IPS-NIHi7 (cell line): ENCODE measurements around the gene LYRM9.
"Not testable (repeated sequence)": the region's sequence is repeated elsewhere in the genome, so short reads cannot be mapped to it uniquely, and the experiment has no call there.

Experiments used
- DNase-seq: peaks from one replicate; pipeline ENCODE4 v3.0.0; 2012; ENCODE audit warnings: mixed read lengths; ENCODE audit errors: extremely low spot score

The LYRM9 gene

DNA sequence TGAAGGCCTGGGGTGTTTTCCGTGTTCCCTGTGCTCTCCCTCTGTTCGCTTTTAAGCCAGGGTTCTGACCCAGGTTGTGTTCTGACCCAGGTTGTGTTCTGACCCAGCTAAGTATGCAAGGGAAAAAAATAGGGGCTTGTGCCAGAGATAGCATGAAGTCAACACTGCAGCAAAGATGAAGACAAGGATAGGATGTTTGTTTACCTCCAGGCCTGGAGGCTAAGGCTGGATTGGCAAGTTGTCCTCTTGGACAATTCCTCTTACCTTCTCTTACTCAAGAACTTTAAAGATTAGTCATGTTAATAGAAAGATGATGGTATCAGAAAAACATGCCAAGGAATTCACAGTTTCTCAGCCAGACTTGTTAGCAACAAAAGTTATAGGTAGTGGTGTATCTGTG lies 19.4 kb downstream of the LYRM9 start:
- DNase-seq: no peak

- no peak for DNase-seq
Measured at GRCh38 chr17:27873211-27873610, 20.0 kb downstream of the LYRM9 start.

- DNase-seq: no peak
Measured at GRCh38 chr17:27872776-27873175, 20.4 kb downstream of the LYRM9 start.

DNA sequence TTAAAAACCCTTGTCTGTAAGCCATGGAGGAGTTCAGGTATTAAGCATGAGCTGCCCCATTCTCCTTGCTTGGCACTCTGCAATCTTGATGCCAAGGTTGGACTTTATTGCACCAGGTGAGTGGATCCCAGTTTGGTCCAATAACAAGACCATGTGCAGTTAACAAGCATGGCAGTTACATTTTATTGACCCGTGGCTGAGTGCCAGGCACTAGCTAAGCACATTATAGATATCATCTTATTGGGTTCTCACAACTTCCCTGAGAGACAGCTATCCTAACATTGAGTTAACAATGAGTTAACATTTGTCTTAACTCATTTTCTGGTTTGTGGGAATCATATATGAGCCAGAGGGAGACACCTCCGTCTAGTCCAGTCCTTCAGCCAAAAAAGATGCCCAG lies 21.8 kb downstream of the LYRM9 start:
- no peak for DNase-seq

- no peak for DNase-seq
Measured at GRCh38 chr17:27870345-27870744, 22.8 kb downstream of the LYRM9 start.

DNA sequence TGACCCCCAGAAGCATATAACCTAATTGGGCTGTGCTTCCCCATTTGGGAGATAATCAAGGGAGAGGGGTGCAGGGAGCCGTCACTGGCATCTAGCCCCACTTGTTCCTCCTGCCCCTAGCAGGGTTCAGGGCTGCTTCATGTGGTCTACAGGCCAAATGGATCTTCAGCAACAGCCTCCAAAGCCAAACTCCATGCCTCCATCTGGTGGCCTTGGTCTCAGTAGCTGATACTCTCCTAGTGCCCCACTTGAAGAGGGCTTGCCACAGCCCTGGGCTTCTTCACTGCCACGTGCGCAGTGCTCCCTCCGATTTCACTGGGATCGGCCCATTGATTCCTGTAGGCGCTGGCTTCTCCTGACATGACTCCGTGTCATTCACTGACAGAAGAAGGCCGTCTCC lies 24.6 kb downstream of the LYRM9 start:
- DNase-seq: no peak

GRCh38 chr17:27862840-27863239 lies 30.3 kb downstream of the LYRM9 start:
- DNase-seq: no peak

- no peak for DNase-seq
Measured at GRCh38 chr17:27862004-27862403, 31.2 kb downstream of the LYRM9 start.

DNA sequence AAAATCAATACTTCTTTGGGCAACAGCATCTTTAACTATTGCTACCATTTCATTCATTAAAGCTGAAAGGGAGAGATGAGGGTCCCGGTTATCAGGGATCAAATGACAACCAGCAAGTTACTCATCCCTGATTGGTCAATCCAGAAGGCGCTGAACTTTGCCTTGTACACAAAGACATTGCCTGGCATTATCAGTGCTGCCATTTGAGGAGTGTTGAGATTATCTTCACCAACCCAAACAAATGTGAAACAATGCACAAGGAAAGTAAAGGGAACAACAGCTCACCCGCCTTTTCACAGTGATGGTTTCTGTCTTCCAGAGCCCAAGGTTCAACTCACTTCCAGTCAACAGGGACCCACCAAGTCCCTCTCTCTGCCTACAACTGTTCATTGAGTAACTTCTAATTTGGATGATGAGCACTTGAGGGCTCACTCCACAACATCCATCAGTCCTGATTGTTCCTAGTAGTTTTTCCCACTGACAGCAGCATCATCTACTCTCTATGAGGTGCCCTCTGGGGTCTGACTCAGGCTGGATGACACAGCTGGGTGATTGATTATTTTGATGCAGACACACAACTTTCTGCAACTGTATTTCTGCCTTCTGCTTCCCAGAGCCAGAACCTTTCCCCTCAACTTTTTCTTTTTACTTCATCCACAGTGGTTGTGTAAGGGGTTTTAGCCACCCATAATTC lies 32.0 kb downstream of the LYRM9 start:
- no peak for DNase-seq

DNA sequence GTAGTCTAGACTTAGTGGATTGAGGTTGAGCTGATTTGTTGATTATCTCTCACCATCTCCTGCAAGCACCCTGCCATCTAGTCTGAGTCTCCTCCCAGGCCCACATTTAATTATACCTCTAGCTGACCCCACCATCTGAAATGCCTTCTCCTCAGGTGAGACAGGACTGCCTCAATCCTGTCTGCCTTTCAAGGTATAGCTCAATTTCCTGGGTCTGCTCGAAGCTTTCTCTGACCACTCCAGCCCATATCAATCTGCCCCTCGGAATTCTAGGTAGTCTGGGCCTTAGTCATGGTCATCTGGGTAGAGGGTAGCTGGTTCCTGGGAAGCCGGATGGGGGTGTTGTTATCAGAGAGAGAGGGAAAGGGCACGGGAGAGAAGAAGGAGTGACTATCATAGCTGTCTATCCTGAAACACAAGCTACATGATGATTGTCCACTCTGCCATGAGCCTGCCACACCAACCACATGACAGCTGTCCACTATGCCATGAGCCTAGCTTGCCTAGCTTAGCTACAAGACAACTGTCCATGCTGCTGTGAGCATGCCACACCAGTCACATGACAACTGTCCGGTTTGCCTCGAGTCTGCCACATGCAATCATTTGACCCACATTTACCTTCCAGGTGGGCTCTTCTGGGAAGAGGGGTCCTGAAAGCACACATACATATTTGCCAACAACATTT lies 34.4 kb downstream of the LYRM9 start:
- DNase-seq: no peak

GRCh38 chr17:27856676-27857432 lies 36.3 kb downstream of the LYRM9 start:
- DNase-seq: no peak

DNA sequence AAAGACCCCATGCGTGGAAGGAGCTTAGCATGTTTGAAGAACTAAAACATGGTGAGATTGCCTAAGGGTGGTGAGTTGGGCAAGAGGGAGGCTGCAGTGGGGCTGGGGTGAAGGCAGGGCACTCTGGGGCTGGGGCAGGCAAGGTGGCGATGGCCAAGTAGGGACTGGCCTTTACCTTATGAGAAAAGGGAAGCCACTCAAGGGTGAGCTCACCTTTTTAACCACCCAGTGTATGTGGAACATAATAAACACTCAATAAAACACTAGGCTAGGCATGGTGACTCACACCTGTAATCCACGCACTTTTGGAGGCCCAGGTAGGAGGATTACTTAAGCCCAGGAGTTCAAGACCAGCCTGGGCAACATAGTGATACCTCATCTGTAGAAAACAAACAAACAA lies 37.7 kb downstream of the LYRM9 start:
- no peak for DNase-seq

GRCh38 chr17:27854163-27854562 lies 39.0 kb downstream of the LYRM9 start:
- DNase-seq: no peak

GRCh38 chr17:27853091-27853490 lies 40.1 kb downstream of the LYRM9 start:
- no peak for DNase-seq

- no peak for DNase-seq
Measured at GRCh38 chr17:27849474-27850185, 43.5 kb downstream of the LYRM9 start.

GRCh38 chr17:27848931-27849330 lies 44.2 kb downstream of the LYRM9 start:
- DNase-seq: no peak

- not testable (repeated sequence) for DNase-seq
Measured at GRCh38 chr17:27846808-27847307, 46.3 kb downstream of the LYRM9 start.

GRCh38 chr17:27846042-27846655 lies 47.0 kb downstream of the LYRM9 start:
- no peak for DNase-seq

DNA sequence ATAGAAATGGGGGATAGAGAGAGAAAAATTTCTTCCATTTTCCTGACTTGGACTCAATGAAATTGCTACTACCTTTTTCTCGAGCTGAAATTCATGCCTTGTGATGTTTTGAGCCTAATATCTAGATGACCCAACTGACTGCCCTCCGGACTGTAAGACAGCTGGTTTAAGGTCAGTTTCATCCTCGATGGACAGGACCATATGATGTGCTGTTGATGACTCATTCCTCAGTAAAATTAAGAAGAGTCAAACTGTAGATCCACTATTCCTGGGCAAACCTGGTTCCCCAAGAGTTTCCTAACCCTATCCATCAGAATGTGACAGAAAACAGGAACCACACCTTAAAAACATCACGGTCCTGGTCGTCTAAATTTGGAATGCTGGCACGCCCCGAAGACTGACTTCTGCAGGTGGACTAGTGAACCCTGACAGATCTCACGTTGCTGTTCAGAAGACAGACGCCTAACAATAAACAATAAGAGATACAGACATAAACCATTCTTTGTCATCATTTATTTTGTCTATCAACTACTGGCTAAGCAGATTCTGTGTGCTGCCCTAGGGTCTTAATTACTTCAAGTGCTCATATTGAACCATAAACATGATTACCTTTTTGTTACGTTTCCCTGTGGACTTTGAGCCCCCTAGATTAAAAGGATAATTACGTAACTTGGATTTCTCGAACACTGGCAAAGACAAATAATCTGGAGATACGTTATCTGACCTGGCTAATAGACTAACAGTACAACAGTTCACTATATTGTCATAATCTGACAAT lies 47.7 kb downstream of the LYRM9 start:
- no peak for DNase-seq

DNA sequence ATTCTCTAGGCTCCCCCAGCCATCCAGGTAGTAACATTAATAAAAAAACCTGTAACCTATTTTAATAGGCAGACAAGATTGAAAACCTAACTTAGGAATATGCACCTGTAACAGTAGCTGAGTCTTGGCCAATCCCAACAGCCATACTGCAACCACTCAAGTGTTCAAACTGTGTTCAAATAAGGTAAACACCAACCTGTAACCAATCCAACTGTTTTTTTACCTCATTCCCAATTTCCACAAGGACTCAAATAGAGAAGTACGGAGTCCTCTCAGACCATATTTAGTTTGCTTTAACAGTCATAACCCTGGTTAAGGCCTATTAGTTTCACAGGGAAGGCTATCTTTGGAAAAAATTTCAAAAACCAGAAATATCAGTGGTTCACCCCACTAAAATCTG lies 52.5 kb downstream of the LYRM9 start:
- no peak for DNase-seq

DNA sequence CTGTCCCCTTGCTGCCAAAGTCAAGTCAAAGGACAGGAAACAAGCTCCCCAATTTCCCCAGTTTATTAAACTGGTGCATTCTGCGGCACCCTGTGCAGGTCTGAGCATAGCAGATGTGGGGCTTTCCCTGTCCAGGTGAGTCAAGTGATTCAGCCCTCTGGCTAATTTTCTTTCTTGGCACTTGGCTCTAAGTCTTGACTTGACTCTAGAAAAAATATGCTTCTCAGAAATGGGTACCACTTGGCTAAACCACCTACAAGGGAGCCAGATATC lies 52.8 kb downstream of the LYRM9 start:
- not testable (repeated sequence) for DNase-seq
